Erythroblast (primary cell): Measurements from ENCODE around the gene HECTD2.
"Not testable (repeated sequence)": the region's sequence is repeated elsewhere in the genome, so short reads cannot be mapped to it uniquely, and the experiment has no call there.

ENCODE experiments used
- GATA1 ChIP-seq: IDR thresholded peaks from 2 replicates; pipeline ENCODE4 v1.6.1; 2011; ENCODE audit warnings: low read depth, mild to moderate bottlenecking, control low read depth, low read length, moderate library complexity
- POLR2A ChIP-seq: IDR thresholded peaks from 2 replicates; pipeline ENCODE4 v1.6.1; 2011; ENCODE audit warnings: mild to moderate bottlenecking, low read length

GRCh38 chr10:91365519-91365918 lies 44.6 kb upstream of the HECTD2 start:
- not testable (repeated sequence) for TF ChIP-seq POLR2A, GATA1
